H1 (cell line): Measurements from ENCODE around the gene CCDC121. TPM values are rescaled to one million over a fixed set of nuclear protein-coding genes. Genes with fewer than 3 reads are reported as not detected.
"Not testable (repeated sequence)": the region's sequence is repeated elsewhere in the genome, so short reads cannot be mapped to it uniquely, and the experiment has no call there.

ENCODE experiments used
- CTCF ChIA-PET: fragments of 300-600 bp; sonication (Branson Sonifier 250); formaldehyde crosslinking; loops from one replicate; lab custom pipeline; 2021; ENCODE audit not compliant: partially characterized antibody; lab: Charles Lee
- POLR2A ChIA-PET: fragments of 300-600 bp; sonication (Branson Sonifier 250); formaldehyde crosslinking; loops from one replicate; lab custom pipeline; 2021; ENCODE audit warnings: inconsistent platforms; ENCODE audit not compliant: partially characterized antibody; lab: Charles Lee
- DNase-seq, 2 experiments: peaks; one replicate each; pipeline versions ENCODE4 v3.0.0 to v3.0.0-alpha.2; 2010 to 2022; ENCODE audit warnings: low spot score in 2 of 2, low read depth in 1 of 2, mixed read lengths in 1 of 2
- FAIRE-seq: peaks from 2 replicates; lab custom pipeline; 2011; peaks lifted over from hg19 to GRCh38; lab: Jason Lieb, UNC
- H2AFZ ChIP-seq: 2 replicates; pipeline ENCODE4 v1.8.1; 2012; ENCODE audit warnings: low read length, inconsistent platforms
- H2AK5ac ChIP-seq: 2 replicates; pipeline ENCODE4 v1.6.1; 2013; ENCODE audit warnings: low read depth, low read length
- H2BK120ac ChIP-seq: replicated peaks from 2 replicates; pipeline ENCODE3; 2013; ENCODE audit warnings: low read depth, low read length, inconsistent platforms
- H2BK12ac ChIP-seq: 2 replicates; pipeline ENCODE4 v1.6.1; 2013; ENCODE audit warnings: low read depth, low read length
- H2BK15ac ChIP-seq: 2 replicates; pipeline ENCODE4 v1.6.1; 2013; ENCODE audit warnings: low read length
- H2BK20ac ChIP-seq: 2 replicates; pipeline ENCODE4 v1.6.1; 2013; ENCODE audit warnings: low read length
- H2BK5ac ChIP-seq: 2 replicates; pipeline ENCODE4 v1.6.1; 2013; ENCODE audit warnings: low read depth, low read length
- H3K14ac ChIP-seq: 2 replicates; pipeline ENCODE4 v1.6.1; 2013; ENCODE audit warnings: inconsistent platforms; ENCODE audit not compliant: insufficient read length
- H3K18ac ChIP-seq: 2 replicates; pipeline ENCODE4 v1.6.1; 2013; ENCODE audit warnings: low read length; ENCODE audit errors: extremely low read depth
- H3K23ac ChIP-seq: 2 replicates; pipeline ENCODE4 v1.6.1; 2013; ENCODE audit warnings: inconsistent platforms; ENCODE audit not compliant: insufficient read length
- H3K23me2 ChIP-seq: 2 replicates; pipeline ENCODE4 v1.6.1; 2013; ENCODE audit warnings: low read depth, low read length
- H3K27ac ChIP-seq: 2 replicates; pipeline ENCODE4 v1.6.1; 2011; ENCODE audit warnings: low read depth, low read length, inconsistent platforms
- H3K27me3 ChIP-seq, 4 experiments: replicated peaks in 1 of 4; 1 replicate in 1 of 4; 2 replicates in 3 of 4; pipeline versions ENCODE4 v1.6.1 to v1.8.1; 2011 to 2013; ENCODE audit warnings: low read length in 3 of 4, mild to moderate bottlenecking in 3 of 4, inconsistent platforms in 2 of 4, mixed read lengths in 2 of 4, moderate library complexity in 1 of 4; ENCODE audit not compliant: control insufficient read depth in 3 of 4, insufficient read depth in 3 of 4; ENCODE audit errors: extremely low read depth in 1 of 4
- H3K36me3 ChIP-seq, 4 experiments: 2 replicates each; pipeline versions ENCODE4 v1.6.1 to v1.8.1; 2011 to 2013; ENCODE audit warnings: mild to moderate bottlenecking in 4 of 4, low read length in 3 of 4, moderate library complexity in 2 of 4, control low read depth in 1 of 4, inconsistent platforms in 1 of 4; ENCODE audit not compliant: insufficient read depth in 4 of 4, control insufficient read depth in 2 of 4
- H3K4ac ChIP-seq: replicated peaks from 2 replicates; pipeline ENCODE3; 2013; ENCODE audit warnings: low read length, low read depth, mixed read lengths, inconsistent platforms; ENCODE audit not compliant: insufficient read length
- H3K4me1 ChIP-seq, 4 experiments: replicated peaks in 1 of 4; 1 replicate in 1 of 4; 2 replicates in 3 of 4; pipeline versions ENCODE4 v1.6.1 to v1.8.1; 2011 to 2013; ENCODE audit warnings: low read length in 3 of 4, inconsistent platforms in 2 of 4, mixed read lengths in 1 of 4; ENCODE audit not compliant: insufficient read depth in 4 of 4, control insufficient read depth in 3 of 4
- H3K4me2 ChIP-seq, 2 experiments: 2 replicates each; pipeline versions ENCODE4 v1.6.1 to v1.8.1; 2011 to 2013; ENCODE audit warnings: low read depth in 2 of 2, low read length in 2 of 2, control low read depth in 1 of 2, inconsistent platforms in 1 of 2, mild to moderate bottlenecking in 1 of 2; ENCODE audit not compliant: insufficient read depth in 1 of 2
- H3K4me3 ChIP-seq, 4 experiments: fragments of 200-600, 300-600 bp in 1 of 4; sonication (generic), shearing (Covaris generic), sonication (Bioruptor Twin) in 1 of 4; 2 replicates each; pipeline versions ENCODE4 v1.5.1 to v1.8.1; 2011 to 2016; ENCODE audit warnings: low read length in 4 of 4, low read depth in 3 of 4, control low read depth in 2 of 4, inconsistent platforms in 2 of 4, mild to moderate bottlenecking in 2 of 4, mixed read lengths in 1 of 4, moderate library complexity in 1 of 4; ENCODE audit not compliant: insufficient read depth in 2 of 4; ENCODE audit errors: extremely low read depth in 1 of 4
- H3K56ac ChIP-seq: replicated peaks from 2 replicates; pipeline ENCODE3; 2013; ENCODE audit warnings: low read depth, mild to moderate bottlenecking, mixed read lengths, low read length, inconsistent platforms; ENCODE audit not compliant: insufficient read length
- H3K79me1 ChIP-seq: 2 replicates; pipeline ENCODE4 v1.6.1; 2013; ENCODE audit warnings: low read depth, low read length, control low read depth
- H3K79me2 ChIP-seq, 2 experiments: 2 replicates each; pipeline versions ENCODE4 v1.6.1 to v1.8.1; 2012 to 2013; ENCODE audit warnings: low read length in 2 of 2, mild to moderate bottlenecking in 2 of 2, inconsistent platforms in 1 of 2; ENCODE audit not compliant: insufficient read depth in 2 of 2, control insufficient read depth in 1 of 2
- H3K9ac ChIP-seq, 4 experiments: replicated peaks in 1 of 4; 1 replicate in 1 of 4; 2 replicates in 3 of 4; pipeline versions ENCODE4 v1.6.1 to v1.8.1; 2011 to 2013; ENCODE audit warnings: low read depth in 3 of 4, low read length in 3 of 4, control low read depth in 2 of 4, mild to moderate bottlenecking in 2 of 4, moderate library complexity in 2 of 4, inconsistent platforms in 1 of 4; ENCODE audit errors: extremely low read depth in 1 of 4
- H3K9me3 ChIP-seq, 2 experiments: 2 replicates each; pipeline versions ENCODE4 v1.6.1 to v1.8.1; 2012 to 2013; ENCODE audit warnings: mild to moderate bottlenecking in 2 of 2, moderate library complexity in 2 of 2, control low read depth in 1 of 2, inconsistent platforms in 1 of 2, low read depth in 1 of 2, low read length in 1 of 2, mixed read lengths in 1 of 2; ENCODE audit not compliant: insufficient read depth in 2 of 2
- H4K20me1 ChIP-seq, 2 experiments: replicated peaks in 1 of 2; 2 replicates each; pipeline versions ENCODE3 to v1.8.1; 2011 to 2013; ENCODE audit warnings: inconsistent platforms in 2 of 2, low read length in 2 of 2, mild to moderate bottlenecking in 1 of 2; ENCODE audit not compliant: insufficient read depth in 2 of 2, control insufficient read depth in 1 of 2
- H4K5ac ChIP-seq: 2 replicates; pipeline ENCODE4 v1.6.1; 2013; ENCODE audit warnings: low read length, low read depth, mixed read lengths, inconsistent platforms; ENCODE audit not compliant: insufficient read length
- H4K8ac ChIP-seq: 2 replicates; pipeline ENCODE4 v1.8.0; 2013; ENCODE audit warnings: mild to moderate bottlenecking, moderate library complexity, low read length, inconsistent platforms; ENCODE audit not compliant: insufficient read depth; ENCODE audit errors: extremely low read depth
- H4K91ac ChIP-seq: replicated peaks from 2 replicates; pipeline ENCODE3; 2013; ENCODE audit warnings: low read length, mixed read lengths, inconsistent platforms; ENCODE audit not compliant: insufficient read length
- WGBS, 2 experiments: shearing (Covaris generic) in 1 of 2; methylation state at CpG; one replicate each; pipeline versions ENCODE4 v1.1.6 to v1.1.7; 2013 to 2015; ENCODE audit warnings: low lambda C conversion rate in 2 of 2, mixed read lengths in 2 of 2, inconsistent platforms in 1 of 2, low coverage in 1 of 2, missing lambda C conversion rate in 1 of 2; ENCODE audit not compliant: insufficient replicate concordance in 2 of 2, insufficient coverage in 1 of 2, insufficient read length in 1 of 2; ENCODE audit errors: extremely low coverage in 1 of 2, missing lambda C conversion rate in 1 of 2; 5-methylcytosine and 5-hydroxymethylcytosine counted together
- polyA plus RNA-seq, 7 experiments: library from polyadenylated mRNA; depleted of rRNA in 3 of 7; stranded (reverse) in 5 of 7; unstranded in 2 of 7; fragments of >200 nt in 5 of 7; fragments of 200-250 nt in 2 of 7; gene quantifications; 1 replicate in 5 of 7; 2 replicates in 1 of 7; 4 replicates in 1 of 7; pipeline versions ENCODE4 v1.2.1 to v1.2.3, GENCODE V29; 2011 to 2013; ENCODE audit warnings: missing spikeins in 2 of 7, mixed read lengths in 2 of 7
- total RNA-seq: library from RNA; stranded (reverse); fragmentation: NEBNext Ultra II Directional; extraction: Animal tissue kit (Norgen Biotek cat#: 25700); gene quantifications from 2 replicates; pipeline ENCODE4 v1.2.1, GENCODE V29; 2021

Gene CCDC121
- total and polyA plus RNA-seq, 2 of the 8 experiments (the other 6 are each of a cell fraction or from before 2014, with no cell fraction given), result 0.68 to 1.5 TPM

DNA sequence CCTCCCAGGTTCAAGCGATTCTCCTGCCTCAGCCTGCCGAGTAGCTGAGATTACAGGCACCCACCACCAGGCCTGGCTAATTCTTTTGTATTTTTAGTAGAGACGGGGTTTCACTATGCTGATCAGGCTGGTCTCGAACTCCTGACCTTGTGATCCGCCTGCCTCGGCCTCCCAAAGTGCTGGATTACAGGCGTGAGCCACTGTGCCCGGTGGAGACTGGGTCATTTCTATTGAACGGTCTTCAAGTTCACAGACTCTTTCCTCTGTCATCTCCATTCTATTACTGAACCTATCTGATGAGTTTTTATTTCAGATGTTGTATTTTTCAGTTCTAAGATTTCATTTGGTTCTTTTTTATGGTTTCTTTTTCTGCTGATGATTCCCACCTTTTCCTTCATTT is 33.4 kb downstream of the CCDC121 start:
- H3K4me3 ChIP-seq, H2AFZ ChIP-seq, H3K4me2 ChIP-seq, H3K27me3 ChIP-seq, H3K18ac ChIP-seq, H2BK15ac ChIP-seq, H4K20me1 ChIP-seq, H4K8ac ChIP-seq, H3K79me1 ChIP-seq, POLR2A ChIA-PET, DNase-seq, H3K14ac ChIP-seq, H3K9ac ChIP-seq, FAIRE-seq, H2BK5ac ChIP-seq, H4K91ac ChIP-seq, H3K23ac ChIP-seq, H3K4me1 ChIP-seq, H3K23me2 ChIP-seq, CTCF ChIA-PET, H4K5ac ChIP-seq, H2AK5ac ChIP-seq, H2BK120ac ChIP-seq, H3K56ac ChIP-seq, H2BK12ac ChIP-seq, H3K27ac ChIP-seq, H2BK20ac ChIP-seq, H3K4ac ChIP-seq: not testable (repeated sequence)
- 91% methylated on average over 9 of the region's 9 CpGs; no CpG with 5 or more reads in 1 of the 2 experiments for WGBS, 2 experiments
- Histone ChIP-seq H3K9me3 (peaks cover 6 to 25% of the 10 kb centered on the region in 2 experiments; a peak in 3 of 4 replicates), H3K79me2 (peaks cover 22 to 56% of the 10 kb centered on the region in 2 experiments), H3K36me3 (peaks cover 2 to 12% (median 7%) of the 10 kb centered on the region in 4 experiments)
